Right lobe of liver (tissue), 6 donors: ENCODE measurements around the gene SCFD2. TPM values are rescaled to one million over a fixed set of nuclear protein-coding genes. Genes with fewer than 3 reads are reported as not detected.

Source experiments
- ATAC-seq, 4 donors: fragments of 200-7000 bp; cut with Tn5 transposase; one replicate each; pipeline ENCODE4 v1.9.1; 2020; ENCODE audit warnings: mild to moderate bottlenecking in 4 of 4, moderate library complexity in 4 of 4
- DNase-seq, 3 donors: peaks; one replicate each; pipeline ENCODE4 v3.0.0-alpha.2; 2020
- H3K27ac ChIP-seq, 3 donors: fragments of 200-600 bp; one replicate each; pipeline ENCODE4 v1.8.0; 2022
- H3K27me3 ChIP-seq, 2 donors: fragments of 200-600 bp; one replicate each; pipeline ENCODE4 v1.8.0; 2022
- H3K36me3 ChIP-seq, 4 donors: fragments of 200-600 bp; sonication (generic) in 1 of 4; one replicate each; pipeline versions ENCODE4 v1.5.1 to v1.8.0; 2017 to 2022; ENCODE audit warnings: control low read depth in 1 of 4
- H3K4me1 ChIP-seq, 4 donors: fragments of 200-600 bp; sonication (generic) in 1 of 4; one replicate each; pipeline versions ENCODE4 v1.5.1 to v1.8.0; 2017 to 2022; ENCODE audit warnings: control low read depth in 1 of 4
- H3K4me3 ChIP-seq, 3 donors: fragments of 200-600 bp; one replicate each; pipeline ENCODE4 v1.8.0; 2022
- H3K9me3 ChIP-seq, 4 donors: fragments of 200-600 bp; sonication (generic) in 1 of 4; one replicate each; pipeline versions ENCODE4 v1.5.1 to v1.8.0; 2017 to 2022; ENCODE audit warnings: control low read depth in 1 of 4
- POLR2A ChIP-seq: fragments of 450-650 bp; IDR thresholded peaks from one replicate; pipeline ENCODE4 v1.6.1; 2017; ENCODE audit warnings: antibody characterized with exemption, mild to moderate bottlenecking
- WGBS: methylation state at CpG from one replicate; pipeline ENCODE4 v1.1.6; 2018; ENCODE audit warnings: low coverage, low lambda C conversion rate; ENCODE audit not compliant: insufficient coverage; ENCODE audit errors: missing lambda C conversion rate; 5-methylcytosine and 5-hydroxymethylcytosine counted together
- intact Hi-C, 2 donors: fragments of 100-400 bp; cut with DNase I; formaldehyde crosslinking; loops; one replicate each; pipeline versions ENCODE4 v1.11.2 to v1.14.1; 2022
- total RNA-seq, 6 experiments: library from RNA; depleted of rRNA in 2 of 6; stranded (reverse); fragments of >200 nt in 2 of 6; fragmentation: NEBNext Ultra II Directional in 3 of 6; extraction: Animal tissue kit (Norgen Biotek cat#: 25700) in 3 of 6; gene quantifications; one replicate each; pipeline versions ENCODE4 v1.1.0 to v1.2.4, GENCODE V29; 2016 to 2023
- TF ChIP-seq, protein P1 (sequence below), 4 donors: fragments of 200-600 bp in 3 of 4; fragments of 450-650 bp in 1 of 4; IDR thresholded peaks; one replicate each; pipeline versions ENCODE4 v1.5.1 to v1.8.0; 2016 to 2022; ENCODE audit warnings: antibody characterized with exemption in 4 of 4, mild to moderate bottlenecking in 2 of 4
- donor health status: DM: no; HTN: yes; CAD: no.
- donor health status: DM: no; HTN: no; CAD: no.
- donor health status: DM: no; HTN: no; CAD: no.
- donor health status: DM: no; HTN: yes; CAD: no.
- donor health status: DM: no; HTN: yes; CAD: no.

Gene SCFD2
- total RNA-seq, 6 experiments from 2014 or later = 7.6 to 17.1 (median 10.3) TPM

DNA sequence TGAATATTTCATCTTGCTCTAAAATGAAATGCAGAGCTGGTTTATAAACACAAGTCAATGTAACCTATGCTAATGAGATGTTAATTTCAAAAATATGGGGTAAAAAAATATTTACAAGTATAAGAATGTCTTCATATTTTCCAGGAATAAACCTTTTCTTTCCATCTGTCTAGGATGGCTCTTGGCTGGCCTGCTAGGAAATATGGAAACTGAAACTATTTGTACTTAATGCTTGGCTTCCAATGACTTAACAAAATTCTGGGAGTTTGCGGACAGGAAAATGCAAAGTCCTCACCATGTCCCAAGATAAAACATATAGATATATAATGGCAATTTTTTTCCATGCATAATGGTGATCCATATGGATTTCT, 168.1 kb downstream of the SCFD2 start:
- Histone ChIP-seq H3K36me3 (no peaks in the 10 kb centered on the region), H3K27me3 (no peaks in the 10 kb centered on the region), H3K9me3 (no peaks in the 10 kb centered on the region), H3K27ac (no peak overlapping the region), H3K4me3 (no peak overlapping the region), H3K4me1 (no peaks in the 10 kb centered on the region)
- ATAC-seq (peak in 2 of 4 donors; percentile 33 to 55), DNase-seq (no peak)
- 50% methylated on average over 1 of the region's 1 CpG for WGBS
- intact Hi-C loops = no loop called here
- TF ChIP-seq, protein P1, sequence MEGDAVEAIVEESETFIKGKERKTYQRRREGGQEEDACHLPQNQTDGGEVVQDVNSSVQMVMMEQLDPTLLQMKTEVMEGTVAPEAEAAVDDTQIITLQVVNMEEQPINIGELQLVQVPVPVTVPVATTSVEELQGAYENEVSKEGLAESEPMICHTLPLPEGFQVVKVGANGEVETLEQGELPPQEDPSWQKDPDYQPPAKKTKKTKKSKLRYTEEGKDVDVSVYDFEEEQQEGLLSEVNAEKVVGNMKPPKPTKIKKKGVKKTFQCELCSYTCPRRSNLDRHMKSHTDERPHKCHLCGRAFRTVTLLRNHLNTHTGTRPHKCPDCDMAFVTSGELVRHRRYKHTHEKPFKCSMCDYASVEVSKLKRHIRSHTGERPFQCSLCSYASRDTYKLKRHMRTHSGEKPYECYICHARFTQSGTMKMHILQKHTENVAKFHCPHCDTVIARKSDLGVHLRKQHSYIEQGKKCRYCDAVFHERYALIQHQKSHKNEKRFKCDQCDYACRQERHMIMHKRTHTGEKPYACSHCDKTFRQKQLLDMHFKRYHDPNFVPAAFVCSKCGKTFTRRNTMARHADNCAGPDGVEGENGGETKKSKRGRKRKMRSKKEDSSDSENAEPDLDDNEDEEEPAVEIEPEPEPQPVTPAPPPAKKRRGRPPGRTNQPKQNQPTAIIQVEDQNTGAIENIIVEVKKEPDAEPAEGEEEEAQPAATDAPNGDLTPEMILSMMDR (IDR thresholded peaks at IDR 0.05) = no peak
- no peak for TF ChIP-seq POLR2A

DNA sequence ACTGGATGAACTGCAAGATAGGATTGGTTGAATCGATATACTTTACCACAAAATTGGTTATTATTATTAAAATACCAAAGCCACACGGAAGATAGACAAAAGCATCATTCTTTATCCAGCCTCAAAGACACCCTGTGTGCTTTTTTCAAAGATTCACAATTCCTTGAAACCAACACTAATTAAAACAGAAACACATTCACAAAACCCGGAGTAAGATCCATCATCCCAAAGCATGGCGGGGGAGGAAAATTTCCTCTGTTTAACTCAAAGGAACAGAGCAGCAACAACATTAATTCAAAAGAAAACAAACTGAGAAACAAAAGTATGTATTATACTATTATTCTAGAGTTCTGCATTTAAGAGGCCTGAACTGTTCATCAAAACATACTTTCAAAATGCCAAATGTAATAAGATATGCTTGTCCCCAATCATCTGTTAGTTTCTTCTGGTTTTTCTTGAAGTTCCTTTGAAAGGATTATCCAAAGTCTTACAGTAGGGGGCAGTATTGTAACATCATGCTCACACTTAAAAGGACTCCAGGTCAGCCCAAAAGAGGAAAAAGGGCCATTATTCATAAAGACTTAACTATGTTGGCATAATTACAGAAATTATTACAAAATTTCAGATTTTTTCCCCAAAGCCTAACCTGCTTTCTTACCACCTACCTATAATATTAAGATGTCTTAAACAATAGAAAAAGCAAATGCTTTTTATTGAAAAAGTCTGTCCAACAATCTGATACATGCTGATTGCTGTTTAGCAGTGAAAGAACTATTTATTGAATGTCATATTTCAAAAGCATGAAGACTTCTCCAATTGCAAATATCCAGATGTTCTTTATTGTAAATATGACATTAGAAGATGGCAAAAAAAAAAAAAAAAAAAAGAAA, 168.7 kb downstream of the SCFD2 start:
- H3K4me3 ChIP-seq = no peak overlapping the region
- H3K9me3 ChIP-seq = no peaks in the 10 kb centered on the region
- no peak for DNase-seq
- no peaks in the 10 kb centered on the region for H3K36me3 ChIP-seq
- no peak overlapping the region for H3K27ac ChIP-seq
- WGBS = 53% methylated on average over 4 of the region's 4 CpGs
- intact Hi-C loops = no loop called here
- H3K27me3 ChIP-seq = no peaks in the 10 kb centered on the region
- TF ChIP-seq, protein P1 (IDR thresholded peaks at IDR 0.05) = peak; percentile 74 to 80 (median 76)
- no peak for TF ChIP-seq POLR2A
- H3K4me1 ChIP-seq = no peaks in the 10 kb centered on the region
- ATAC-seq = peak; percentile 75 to 84 (median 83)

DNA sequence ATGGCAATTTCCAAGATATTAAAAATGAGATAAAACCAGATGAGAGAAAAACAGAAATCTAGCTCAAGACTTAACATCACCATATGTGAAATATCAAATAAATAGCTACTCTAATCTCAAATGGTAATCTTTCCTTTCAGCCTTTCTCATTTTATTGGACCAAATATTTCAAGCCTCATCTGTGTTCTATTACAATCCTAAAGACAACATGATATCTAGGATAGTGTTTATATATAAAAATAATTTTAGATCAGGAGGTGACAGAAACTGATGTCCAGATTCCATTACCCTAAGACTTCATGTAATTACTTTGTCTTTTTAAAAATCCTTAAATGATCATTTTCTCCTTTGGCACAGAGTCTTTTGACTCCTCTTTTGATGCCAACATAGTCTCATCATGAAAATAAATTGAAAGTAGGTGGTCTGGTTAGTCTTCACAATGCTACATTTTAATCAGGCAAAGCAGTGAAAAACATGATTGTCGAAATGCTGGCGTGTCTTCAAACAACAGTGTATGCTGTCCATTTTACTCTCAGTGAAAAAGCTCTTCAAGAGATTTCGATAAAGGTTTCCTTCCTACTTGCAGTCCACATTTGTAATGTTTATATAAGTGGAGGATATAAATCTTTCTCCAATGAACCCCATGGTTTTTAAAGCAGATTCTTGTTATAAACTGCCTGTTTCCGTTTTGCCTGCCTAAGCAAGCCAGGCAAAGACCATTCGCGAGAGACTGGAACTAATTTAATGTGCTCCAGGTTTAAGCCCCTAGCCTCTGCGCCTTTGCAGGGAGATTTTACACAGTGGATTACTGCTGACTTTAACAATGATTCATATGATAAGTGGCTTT, 169.8 kb downstream of the SCFD2 start:
- no peak overlapping the region for H3K4me3 ChIP-seq
- intact Hi-C loops = no loop called here
- no peak for ATAC-seq
- H3K27ac ChIP-seq = no peak overlapping the region
- H3K27me3 ChIP-seq = no peaks in the 10 kb centered on the region
- no peaks in the 10 kb centered on the region for H3K4me1 ChIP-seq
- 60% methylated on average over 7 of the region's 7 CpGs for WGBS
- TF ChIP-seq, protein P1 (IDR thresholded peaks at IDR 0.05) = no peak
- no peak for TF ChIP-seq POLR2A
- H3K9me3 ChIP-seq = no peaks in the 10 kb centered on the region
- H3K36me3 ChIP-seq = no peaks in the 10 kb centered on the region
- DNase-seq = no peak

DNA sequence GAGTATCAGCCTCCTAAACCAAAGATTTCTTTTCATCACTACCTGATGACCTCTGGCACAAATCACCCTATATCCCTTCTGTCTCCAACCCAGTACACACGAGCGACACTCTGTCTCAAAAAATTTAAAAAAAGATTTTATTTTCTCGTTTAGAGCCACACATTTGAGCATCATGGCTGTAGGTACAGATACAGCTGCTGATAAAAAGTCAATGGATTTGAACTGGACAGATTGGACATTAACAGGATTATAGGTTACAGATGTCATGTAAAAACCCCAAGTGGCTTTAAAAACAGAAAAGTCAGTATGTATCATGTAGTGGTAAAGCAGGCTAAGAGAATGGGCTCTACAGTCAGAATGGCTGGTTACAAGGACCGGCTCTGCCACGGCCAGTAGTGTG, 171.1 kb downstream of the SCFD2 start:
- DNase-seq = no peak
- H3K4me1 ChIP-seq = no peaks in the 10 kb centered on the region
- no peak for TF ChIP-seq POLR2A
- TF ChIP-seq, protein P1 (IDR thresholded peaks at IDR 0.05) = no peak
- intact Hi-C loops = no loop called here
- H3K27ac ChIP-seq = no peak overlapping the region
- no peaks in the 10 kb centered on the region for H3K36me3 ChIP-seq
- no peak overlapping the region for H3K4me3 ChIP-seq
- WGBS = 91% methylated on average over 5 of the region's 5 CpGs
- no peaks in the 10 kb centered on the region for H3K27me3 ChIP-seq
- H3K9me3 ChIP-seq = no peaks in the 10 kb centered on the region
- ATAC-seq = no peak
